GM12873 (cell line): ENCODE measurements around the gene INO80.

ENCODE experiments used
- CTCF ChIP-seq: IDR thresholded peaks from 2 replicates; pipeline ENCODE4 v1.5.1; 2012; ENCODE audit warnings: low read depth, mild to moderate bottlenecking, moderate library complexity, low read length, control low read depth; ENCODE audit not compliant: insufficient read depth; ENCODE audit errors: missing control alignments

Gene INO80

GRCh38 chr15:41010345-41010744, 105.7 kb downstream of the INO80 start:
- no peak for TF ChIP-seq CTCF

GRCh38 chr15:41006479-41006878, 109.6 kb downstream of the INO80 start:
- no peak for TF ChIP-seq CTCF

- TF ChIP-seq CTCF = no peak
Observed at GRCh38 chr15:41004490-41004889, 111.6 kb downstream of the INO80 start.

- no peak for TF ChIP-seq CTCF
Observed at GRCh38 chr15:41001524-41002214, 114.4 kb downstream of the INO80 start.

- no peak for TF ChIP-seq CTCF
Observed at GRCh38 chr15:40999190-40999589, 116.9 kb downstream of the INO80 start.

GRCh38 chr15:40995656-40996055, 120.4 kb downstream of the INO80 start:
- TF ChIP-seq CTCF = no peak

GRCh38 chr15:40992825-40993224, 123.3 kb downstream of the INO80 start:
- no peak for TF ChIP-seq CTCF

- no peak for TF ChIP-seq CTCF
Observed at GRCh38 chr15:40992241-40992741, 123.8 kb downstream of the INO80 start.
